Ascending aorta (tissue), 2 donors: ENCODE data around the gene ANKRD10. TPM values are rescaled to one million over a fixed set of nuclear protein-coding genes. Genes with fewer than 3 reads are reported as not detected.
"Not testable (repeated sequence)": the region's sequence is repeated elsewhere in the genome, so short reads cannot be mapped to it uniquely, and the experiment has no call there.

Experiments
- DNase-seq, 2 donors: peaks; one replicate each; pipeline ENCODE4 v3.0.0-alpha.2; 2019; ENCODE audit warnings: low spot score in 2 of 2
- H3K27ac ChIP-seq, 2 donors: fragments of 200-600 bp; sonication (generic); one replicate each; pipeline ENCODE4 v1.5.1; 2016 to 2017; ENCODE audit warnings: mild to moderate bottlenecking in 1 of 2
- H3K27me3 ChIP-seq: fragments of 200-600 bp; sonication (generic); one replicate; pipeline ENCODE4 v1.5.1; 2017
- H3K36me3 ChIP-seq, 2 donors: fragments of 200-600 bp; sonication (generic); one replicate each; pipeline ENCODE4 v1.5.1; 2016
- H3K4me1 ChIP-seq, 2 donors: fragments of 200-600 bp; sonication (generic); one replicate each; pipeline ENCODE4 v1.5.1; 2016 to 2017; ENCODE audit warnings: mild to moderate bottlenecking in 1 of 2
- H3K4me3 ChIP-seq, 2 donors: fragments of 200-600 bp; sonication (generic); one replicate each; pipeline ENCODE4 v1.5.1; 2016 to 2017; ENCODE audit warnings: mild to moderate bottlenecking in 1 of 2
- H3K9me3 ChIP-seq, 2 donors: fragments of 200-600 bp; sonication (generic); one replicate each; pipeline ENCODE4 v1.5.1; 2016
- CTCF ChIP-seq, 3 experiments: fragments of 200-600 bp in 2 of 3; fragments of 450-650 bp in 1 of 3; sonication (generic) in 2 of 3; IDR thresholded peaks; one replicate each; pipeline ENCODE4 v1.5.1; 2016 to 2019; ENCODE audit warnings: antibody characterized with exemption in 3 of 3, mild to moderate bottlenecking in 1 of 3, moderate library complexity in 1 of 3
- intact Hi-C: fragments of 100-400 bp; cut with DNase I; formaldehyde crosslinking; loops from one replicate; pipeline ENCODE4 v1.15.1; 2023
- total RNA-seq: library from RNA; depleted of rRNA; stranded (reverse); fragments of >200 nt; gene quantifications from one replicate; pipeline ENCODE4 v1.1.0, GENCODE V29; 2016

The ANKRD10 gene
- total RNA-seq, 1 donor from 2014 or later, result 100 TPM

GRCh38 chr13:110953416-110953815 is 38.5 kb upstream of the ANKRD10 start:
- H3K36me3 ChIP-seq, result no peaks in the 10 kb centered on the region
- H3K27ac ChIP-seq, result no peak overlapping the region
- H3K9me3 ChIP-seq, result no peaks in the 10 kb centered on the region
- TF ChIP-seq CTCF (IDR thresholded peaks at IDR 0.05), result no peak
- DNase-seq, result no peak
- H3K4me3 ChIP-seq, result no peak overlapping the region
- no peaks in the 10 kb centered on the region for H3K27me3 ChIP-seq
- intact Hi-C loops, result no loop called here
- H3K4me1 ChIP-seq, result peaks cover 0 to 5% of the 10 kb centered on the region in 2 donors

GRCh38 chr13:110952135-110952534 is 37.3 kb upstream of the ANKRD10 start:
- intact Hi-C loops, H3K36me3 ChIP-seq, H3K27ac ChIP-seq, H3K9me3 ChIP-seq, H3K27me3 ChIP-seq, DNase-seq, H3K4me3 ChIP-seq, H3K4me1 ChIP-seq: not testable (repeated sequence)

GRCh38 chr13:110950819-110951570 is 36.1 kb upstream of the ANKRD10 start:
- no peaks in the 10 kb centered on the region for H3K36me3 ChIP-seq
- no peaks in the 10 kb centered on the region for H3K9me3 ChIP-seq
- TF ChIP-seq CTCF (IDR thresholded peaks at IDR 0.05), result no peak
- DNase-seq, result peak in 1 of 2 donors; percentile 60
- no peak overlapping the region for H3K4me3 ChIP-seq
- no peaks in the 10 kb centered on the region for H3K27me3 ChIP-seq
- intact Hi-C loops, result no loop called here
- H3K27ac ChIP-seq, result no peak overlapping the region
- H3K4me1 ChIP-seq, result peaks cover 0 to 5% of the 10 kb centered on the region in 2 donors

GRCh38 chr13:110950356-110950755 is 35.5 kb upstream of the ANKRD10 start:
- Histone ChIP-seq H3K4me1 (peaks cover 0 to 5% of the 10 kb centered on the region in 2 donors), H3K27me3 (no peaks in the 10 kb centered on the region), H3K27ac (no peak overlapping the region), H3K4me3 (no peak overlapping the region), H3K36me3 (no peaks in the 10 kb centered on the region), H3K9me3 (no peaks in the 10 kb centered on the region)
- no peak for DNase-seq
- intact Hi-C loops, result no loop called here
- TF ChIP-seq CTCF (IDR thresholded peaks at IDR 0.05), result no peak

- no peak for TF ChIP-seq CTCF (IDR thresholded peaks at IDR 0.05)
- H3K27ac ChIP-seq, result no peak overlapping the region
Measured at GRCh38 chr13:110949628-110950027, 34.8 kb upstream of the ANKRD10 start.

GRCh38 chr13:110949116-110949515 is 34.2 kb upstream of the ANKRD10 start:
- H3K36me3 ChIP-seq, result no peaks in the 10 kb centered on the region
- TF ChIP-seq CTCF (IDR thresholded peaks at IDR 0.05), result no peak
- H3K9me3 ChIP-seq, result no peaks in the 10 kb centered on the region
- no peak for DNase-seq
- H3K27me3 ChIP-seq, result no peaks in the 10 kb centered on the region
- H3K27ac ChIP-seq, result no peak overlapping the region
- no peak overlapping the region for H3K4me3 ChIP-seq
- no peaks in the 10 kb centered on the region for H3K4me1 ChIP-seq
- intact Hi-C loops, result no loop called here

More at GRCh38 chr13:110949628-110950027, 34.8 kb upstream of the ANKRD10 start:
- no peak for DNase-seq
- H3K27me3 ChIP-seq, result no peaks in the 10 kb centered on the region
- peaks cover 0 to 1% of the 10 kb centered on the region in 2 donors for H3K4me1 ChIP-seq
- intact Hi-C loops, result no loop called here
- H3K4me3 ChIP-seq, result no peak overlapping the region
- no peaks in the 10 kb centered on the region for H3K36me3 ChIP-seq
- H3K9me3 ChIP-seq, result no peaks in the 10 kb centered on the region

GRCh38 chr13:110947338-110947737 is 32.5 kb upstream of the ANKRD10 start:
- DNase-seq, H3K4me3 ChIP-seq, H3K27ac ChIP-seq, intact Hi-C loops, H3K36me3 ChIP-seq, H3K4me1 ChIP-seq, H3K27me3 ChIP-seq, H3K9me3 ChIP-seq: not testable (repeated sequence)
